ENCODE measurements around the gene HECW1.

HECW1 gene

DNA sequence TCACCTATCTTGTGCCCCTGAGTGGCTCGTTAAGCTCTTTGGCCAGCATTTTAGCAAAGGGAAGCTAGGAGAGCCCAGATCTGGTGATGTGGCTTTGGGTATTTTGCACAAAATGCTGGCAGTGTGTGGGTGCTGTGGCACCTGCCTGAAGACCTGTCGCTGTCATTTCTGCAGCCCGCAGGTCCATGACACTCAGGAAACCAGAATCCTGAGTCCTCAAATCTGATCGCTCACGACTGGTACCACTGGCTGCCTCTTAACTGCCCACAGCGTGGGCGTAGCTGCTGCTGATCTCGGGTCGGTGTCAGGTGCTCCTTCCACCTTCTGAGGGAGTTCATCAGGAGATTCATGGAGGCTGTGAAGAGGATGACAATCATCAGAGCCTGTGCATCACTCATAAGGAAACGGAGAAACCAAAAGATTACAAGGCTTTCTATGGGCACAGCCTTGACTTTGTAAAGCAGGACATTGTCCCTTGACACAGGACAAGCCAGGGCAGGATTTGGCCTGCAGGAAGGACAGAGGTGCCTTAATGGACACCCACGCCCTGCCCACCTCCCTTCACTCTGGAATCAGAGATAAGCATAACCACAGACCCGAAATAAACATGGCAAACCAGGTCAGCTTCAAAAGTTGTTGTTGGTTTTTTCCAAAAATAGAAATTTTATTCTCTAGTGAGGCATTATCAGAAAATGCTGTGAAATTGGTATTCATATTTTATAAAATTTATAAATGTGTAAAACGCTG lies 399.5 kb downstream of the HECW1 start:
- no peak for FAIRE-seq

DNA sequence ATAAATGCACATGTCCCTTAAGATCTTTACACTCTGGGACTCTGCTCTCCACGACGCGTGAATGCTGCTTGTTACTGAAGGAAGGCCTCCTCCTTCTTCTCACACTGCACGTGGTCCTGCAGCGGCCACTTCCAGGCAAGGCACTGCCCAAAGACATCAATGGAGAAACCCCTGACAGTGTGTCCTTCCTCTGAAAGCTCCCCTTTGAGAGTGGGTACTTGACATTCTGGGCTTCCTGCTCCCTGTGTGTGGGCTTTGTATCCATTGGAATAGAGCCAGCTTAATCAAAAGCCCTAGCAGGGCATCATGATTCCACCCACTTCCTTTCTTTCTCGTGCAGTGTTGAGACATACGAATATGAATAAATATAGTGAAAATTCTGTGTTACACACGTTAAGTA lies 400.8 kb downstream of the HECW1 start:
- FAIRE-seq, result no peak

DNA sequence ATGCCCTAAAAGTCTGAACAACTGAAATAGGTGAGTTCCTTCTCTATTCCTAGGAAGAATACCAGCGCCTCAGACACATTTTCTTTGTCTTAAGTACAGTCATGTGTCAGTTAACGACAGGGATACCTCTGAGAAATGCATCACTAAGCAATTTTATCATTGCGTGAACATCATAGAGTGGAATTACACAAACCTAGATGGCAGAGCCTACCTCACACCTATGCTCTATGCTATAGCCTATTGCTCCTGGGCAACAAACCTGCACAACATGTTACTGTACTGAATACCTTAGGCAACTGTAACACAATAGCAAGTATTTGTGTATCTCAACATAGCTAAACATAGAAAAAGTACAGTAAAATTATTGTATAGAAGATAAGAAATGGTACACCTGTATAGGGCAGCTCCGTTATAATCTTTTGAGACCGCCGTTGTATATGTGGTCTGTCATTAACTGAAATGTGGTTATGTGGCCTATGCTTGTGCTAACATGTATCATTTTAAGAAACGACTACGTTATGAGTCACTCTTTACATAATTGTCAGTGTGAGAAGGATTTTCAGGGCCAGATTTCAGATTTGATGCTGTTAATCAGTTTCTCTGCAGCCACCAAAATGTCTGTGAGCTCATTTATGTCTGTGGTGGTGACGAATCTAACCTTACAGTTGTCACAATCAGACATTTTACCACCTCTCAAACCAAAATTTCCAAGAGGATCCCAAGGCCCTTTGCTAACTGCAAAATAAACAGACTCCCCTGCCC lies 404.3 kb downstream of the HECW1 start:
- no peak for FAIRE-seq

DNA sequence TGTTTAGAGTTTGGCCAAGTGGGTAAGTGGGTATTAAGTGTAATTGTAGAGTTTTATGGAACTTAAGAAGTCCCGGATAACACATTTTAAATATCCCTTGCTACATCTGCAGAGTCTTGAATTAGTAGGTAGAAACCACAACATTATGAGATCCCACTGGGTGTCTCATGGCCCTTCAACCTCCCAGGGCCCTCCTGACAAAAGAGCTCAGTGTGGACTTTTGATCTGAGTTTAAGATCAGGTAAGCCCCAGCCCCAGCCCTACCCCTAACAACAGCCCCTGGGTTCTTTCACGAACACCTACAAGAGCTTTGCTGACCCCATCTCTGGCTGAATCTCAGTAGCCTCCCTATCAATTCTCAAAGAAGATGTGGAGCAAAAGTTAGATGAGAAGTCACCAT lies 405.0 kb downstream of the HECW1 start:
- FAIRE-seq, result no peak

DNA sequence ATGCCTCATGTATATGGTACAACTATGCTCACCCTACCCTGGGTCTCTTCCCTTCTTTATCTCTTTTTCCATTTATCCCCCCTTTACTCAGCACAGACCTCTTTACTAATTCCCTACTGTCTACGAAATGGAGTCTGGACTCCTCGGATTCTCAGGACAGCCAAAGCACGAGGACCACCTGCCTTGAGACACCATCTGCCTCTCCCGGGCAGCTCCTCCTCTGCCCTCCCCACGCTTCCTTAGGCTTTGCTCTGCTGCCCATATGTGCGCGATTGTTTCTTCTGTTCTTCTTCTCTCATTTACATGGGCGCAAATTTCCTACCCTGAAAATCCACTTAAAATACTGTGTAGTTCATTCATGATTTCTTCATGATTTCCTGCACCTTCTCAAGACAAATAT lies 407.8 kb downstream of the HECW1 start:
- no peak for FAIRE-seq

DNA sequence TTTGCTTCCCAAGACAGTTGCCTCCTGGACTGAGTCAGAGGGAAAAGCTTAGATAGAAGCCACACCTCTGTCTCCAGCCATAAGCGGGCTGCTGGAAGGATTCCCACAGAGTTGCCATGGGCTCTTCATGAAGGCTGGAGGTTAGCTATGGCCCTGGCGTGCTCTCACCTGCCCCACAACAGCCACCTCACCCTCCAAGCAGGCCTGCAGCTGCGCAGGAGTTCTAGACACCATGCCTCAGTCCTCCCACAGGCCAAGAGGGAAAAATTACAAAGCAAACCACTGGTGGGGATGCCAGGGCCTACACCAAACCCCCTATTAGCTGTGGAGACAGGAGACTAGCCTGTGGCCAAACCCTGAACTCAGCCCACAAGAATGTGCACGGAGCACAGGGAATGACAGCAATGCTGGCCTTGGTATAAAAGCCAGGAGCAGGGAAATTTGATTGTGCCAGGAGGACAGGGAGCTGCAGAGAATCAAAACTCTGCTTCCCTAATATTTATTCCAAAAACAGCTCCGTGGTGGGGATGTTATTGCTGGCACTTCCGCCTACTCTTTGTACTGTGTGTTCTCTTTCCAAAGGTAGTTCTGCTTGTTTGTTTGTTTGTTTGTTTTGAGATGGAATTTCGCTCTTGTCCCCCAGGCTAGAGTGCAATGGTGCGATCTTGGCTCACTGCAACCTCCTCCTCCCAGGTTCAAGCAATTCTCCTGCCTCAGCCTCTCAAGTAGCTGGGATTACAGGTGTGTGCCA lies 410.1 kb downstream of the HECW1 start:
- FAIRE-seq, result no peak

DNA sequence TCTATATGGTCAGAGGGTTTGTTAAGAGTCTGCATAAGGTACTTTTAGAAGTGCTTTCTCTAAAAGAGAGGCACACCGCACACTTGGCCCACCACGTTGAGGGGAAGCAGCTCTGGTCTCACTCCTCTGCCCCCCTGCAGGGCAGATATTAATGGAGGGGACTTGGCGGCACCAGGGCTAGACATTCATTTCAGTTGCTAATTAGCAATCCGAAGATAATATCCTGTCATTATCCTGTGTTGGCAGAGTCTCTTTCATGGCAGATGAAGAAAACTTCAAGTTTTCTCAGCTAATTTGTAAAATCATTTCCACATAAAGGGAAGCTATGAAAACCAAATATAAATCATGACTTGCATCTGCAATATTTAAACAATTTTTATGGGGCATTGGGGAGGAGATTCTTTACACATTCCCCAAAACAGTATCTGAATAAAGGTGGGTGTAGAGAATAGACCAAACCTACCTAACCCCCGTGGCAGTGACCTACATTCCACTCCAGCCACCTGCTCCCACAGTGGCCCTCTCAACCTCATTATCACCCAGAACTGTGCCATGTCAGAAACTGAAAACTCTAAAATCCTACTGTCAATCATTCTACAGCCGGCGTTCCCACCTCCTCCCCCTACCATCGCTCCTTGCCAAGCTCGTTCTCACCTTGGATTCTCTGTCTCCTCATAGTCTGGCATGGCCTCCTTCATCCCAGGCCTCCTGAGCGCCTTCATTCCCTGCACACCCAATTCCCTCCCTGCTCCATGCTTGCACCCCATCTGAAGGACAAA lies 416.3 kb downstream of the HECW1 start:
- no peak for FAIRE-seq

DNA sequence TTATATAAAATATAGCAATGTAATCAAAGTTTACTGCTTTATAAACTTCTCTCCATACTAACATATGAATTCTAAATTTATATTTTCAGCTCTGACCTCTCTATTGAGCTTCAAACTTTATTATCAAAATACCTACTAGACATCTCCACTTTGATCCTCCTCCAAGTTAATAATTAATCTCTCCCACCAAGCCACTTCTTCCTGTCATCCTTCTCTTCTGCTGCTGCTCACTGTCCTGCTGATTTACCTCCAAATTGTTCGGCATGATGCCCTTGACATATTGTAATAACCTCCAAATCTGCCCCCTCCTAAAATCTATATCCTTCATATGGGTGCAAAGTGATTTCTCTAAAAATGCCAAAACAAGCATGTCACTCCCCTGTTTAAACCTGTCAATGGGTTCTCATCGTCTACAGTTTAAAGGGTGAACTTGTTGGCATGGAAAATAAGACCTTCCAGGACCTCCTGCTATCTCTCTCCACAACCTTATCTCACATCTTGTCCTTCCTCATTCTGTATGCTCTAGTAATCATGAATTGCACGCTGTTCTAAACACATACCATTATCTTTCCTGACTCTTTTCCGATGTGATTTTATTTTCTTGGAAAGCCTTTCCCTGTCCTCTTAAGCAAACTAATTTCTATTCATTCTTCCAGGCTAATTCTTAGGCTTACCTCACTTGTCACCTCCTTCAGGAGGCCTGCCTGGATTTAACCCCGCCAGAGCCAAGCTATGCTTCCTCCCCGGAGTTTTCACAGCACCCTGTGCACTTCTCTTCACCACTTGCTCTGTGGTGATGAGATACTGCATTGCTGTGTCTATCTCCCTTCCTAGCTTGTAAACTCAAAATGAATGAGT lies 418.3 kb downstream of the HECW1 start:
- no peak for FAIRE-seq

DNA sequence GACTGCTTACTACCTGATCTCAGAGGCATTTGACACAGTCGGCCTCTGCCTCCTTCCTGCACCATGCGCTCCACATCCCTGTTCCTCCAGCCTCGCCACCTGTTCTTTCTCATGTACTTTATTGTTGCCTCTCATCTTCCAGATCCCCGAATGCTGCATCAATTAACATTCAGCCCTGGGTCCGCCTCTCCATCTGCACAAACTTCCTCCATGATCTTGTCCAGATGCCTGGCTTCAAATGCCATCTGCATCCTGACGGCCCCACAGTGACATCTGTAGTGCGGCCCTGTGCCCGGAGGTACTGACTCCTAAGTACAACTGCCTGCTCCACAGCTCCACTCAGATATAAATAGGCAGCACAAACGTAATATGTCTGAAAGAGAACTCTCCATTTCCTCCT lies 419.3 kb downstream of the HECW1 start:
- FAIRE-seq, result no peak

DNA sequence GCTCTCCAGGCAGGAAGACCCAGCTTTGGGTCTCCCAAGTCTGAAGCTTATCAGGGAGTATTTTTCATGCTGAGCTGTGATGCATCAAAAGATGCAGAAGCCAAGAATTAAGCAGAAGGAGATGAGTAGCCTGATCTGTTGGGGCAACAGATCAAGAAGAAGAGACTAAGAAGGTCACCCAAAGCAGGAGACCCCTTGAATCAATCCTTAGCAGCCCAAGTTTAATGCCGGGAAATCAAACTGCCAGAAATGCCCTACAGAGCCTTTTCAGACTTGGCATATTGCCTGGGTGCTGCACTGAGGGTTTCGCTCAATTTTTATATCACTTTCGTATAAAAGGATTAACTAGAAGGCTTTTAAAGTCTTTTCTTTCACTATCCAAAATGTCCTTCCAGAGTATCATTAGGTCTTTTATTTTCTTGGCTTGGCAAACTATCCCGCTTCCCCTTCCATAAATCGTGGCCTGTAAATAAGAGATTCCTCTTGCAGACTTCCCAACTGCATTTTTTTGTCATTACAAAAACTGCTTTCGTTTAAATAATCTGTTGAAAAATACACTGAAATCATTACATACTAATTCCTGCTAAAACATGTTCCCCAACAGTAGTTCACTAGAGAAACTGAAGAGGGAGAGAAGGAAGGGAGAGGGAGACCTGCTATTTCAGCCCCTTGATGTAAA lies 421.5 kb downstream of the HECW1 start:
- FAIRE-seq, result no peak

DNA sequence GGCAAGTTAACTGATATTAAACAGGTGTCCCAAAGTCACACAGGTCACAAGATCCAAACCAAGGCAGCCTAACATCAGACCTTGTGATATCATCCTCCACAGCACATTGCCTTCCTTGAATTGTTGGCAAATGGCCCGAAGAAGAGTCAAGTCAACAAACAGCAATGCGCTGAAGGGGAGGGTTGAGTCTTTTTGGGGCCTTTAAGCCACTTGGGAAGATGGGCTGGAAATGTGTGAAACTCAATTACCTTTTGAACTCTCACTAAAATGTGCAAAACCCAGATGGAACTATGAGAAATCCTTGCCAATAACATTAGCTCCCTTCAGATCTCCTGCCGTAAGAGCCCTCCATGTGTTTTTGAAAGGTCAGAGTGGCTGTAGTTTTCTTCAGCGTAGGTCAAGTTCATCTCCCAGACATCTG lies 422.6 kb downstream of the HECW1 start:
- no peak for FAIRE-seq

DNA sequence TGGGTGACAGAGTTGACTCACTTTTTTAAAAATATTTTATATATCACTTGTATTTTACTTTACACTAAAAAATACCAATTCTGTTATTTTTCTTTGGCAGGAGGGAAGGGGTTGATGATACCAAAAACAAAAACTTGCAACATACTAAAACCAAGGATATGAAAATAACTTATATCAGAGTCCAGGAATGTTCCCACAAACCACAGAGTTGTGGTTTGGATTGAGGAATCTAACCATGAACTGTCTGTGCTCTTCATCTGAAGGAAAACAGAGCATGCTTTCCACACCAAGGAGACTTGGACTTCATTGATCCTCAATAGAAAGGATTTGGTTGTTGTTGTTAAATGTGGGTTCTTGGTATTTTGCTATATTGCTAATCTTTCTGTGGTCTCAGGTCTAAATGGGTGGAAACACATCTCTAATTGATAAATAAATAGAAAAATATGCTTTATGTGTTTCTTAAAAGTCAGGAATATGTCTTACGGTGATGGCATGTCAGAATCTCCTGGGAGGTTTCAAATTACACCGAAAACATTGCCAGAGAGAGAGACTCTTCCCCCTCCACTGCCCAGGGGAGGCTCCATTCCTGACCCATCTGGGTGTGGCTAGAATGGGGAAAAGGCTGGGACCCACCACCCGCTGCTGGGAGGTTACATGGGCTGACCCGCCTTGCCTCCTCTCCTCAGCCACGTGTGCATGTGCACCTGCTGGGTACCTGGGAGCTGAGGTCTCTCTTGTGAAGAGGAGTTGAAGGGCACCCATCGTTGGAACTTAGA lies 423.6 kb downstream of the HECW1 start:
- no peak for FAIRE-seq

DNA sequence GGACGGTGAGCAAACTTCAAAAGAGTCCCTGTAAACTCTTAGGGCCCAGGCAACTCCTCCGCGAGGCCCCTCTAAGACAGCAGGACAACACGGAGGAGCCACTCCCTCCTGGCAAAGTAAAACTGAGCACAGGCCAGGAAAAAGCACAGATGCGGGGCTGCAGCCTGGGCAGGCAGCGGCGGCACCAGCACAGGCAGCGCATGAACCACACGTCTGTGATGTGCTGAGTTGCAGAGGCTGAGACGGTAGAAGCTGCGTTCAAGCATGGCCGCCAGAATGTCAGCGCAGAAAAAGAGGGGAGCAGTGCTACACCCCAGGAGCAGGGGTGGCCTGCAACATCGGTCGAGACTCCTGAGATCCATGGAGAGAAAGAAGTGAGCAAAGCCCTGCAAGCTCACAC lies 424.3 kb downstream of the HECW1 start:
- FAIRE-seq, result no peak

DNA sequence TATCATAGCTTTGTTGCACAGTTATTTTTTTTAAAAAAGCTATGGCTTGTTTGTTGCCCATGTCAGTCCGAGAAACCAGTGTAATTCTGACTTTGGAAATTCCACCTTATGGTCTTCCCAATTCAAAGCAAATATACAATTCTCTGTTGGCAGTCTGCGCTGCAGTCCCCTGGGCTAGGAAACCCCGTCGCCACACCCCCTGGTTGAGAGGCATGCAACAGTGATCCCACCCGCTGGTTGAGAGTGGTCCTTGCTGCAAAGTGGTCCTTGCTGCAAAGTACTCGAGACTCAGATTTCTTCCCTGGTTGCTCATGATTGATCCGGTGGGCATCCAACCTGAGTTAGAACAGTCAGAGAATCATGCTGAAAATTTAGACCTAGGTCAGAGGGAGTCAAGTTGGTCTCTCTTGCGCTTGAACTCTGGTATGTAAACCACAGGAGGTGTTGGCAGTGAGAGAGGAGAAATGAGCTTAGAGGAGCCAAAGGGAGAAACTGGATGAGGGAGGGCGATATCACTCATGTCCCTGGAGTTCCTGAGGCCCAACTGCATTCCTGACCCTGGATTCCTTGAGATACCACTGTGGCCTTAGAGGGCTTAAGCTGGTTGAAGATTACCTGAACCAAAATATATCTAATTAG lies 425.4 kb downstream of the HECW1 start:
- FAIRE-seq, result no peak

DNA sequence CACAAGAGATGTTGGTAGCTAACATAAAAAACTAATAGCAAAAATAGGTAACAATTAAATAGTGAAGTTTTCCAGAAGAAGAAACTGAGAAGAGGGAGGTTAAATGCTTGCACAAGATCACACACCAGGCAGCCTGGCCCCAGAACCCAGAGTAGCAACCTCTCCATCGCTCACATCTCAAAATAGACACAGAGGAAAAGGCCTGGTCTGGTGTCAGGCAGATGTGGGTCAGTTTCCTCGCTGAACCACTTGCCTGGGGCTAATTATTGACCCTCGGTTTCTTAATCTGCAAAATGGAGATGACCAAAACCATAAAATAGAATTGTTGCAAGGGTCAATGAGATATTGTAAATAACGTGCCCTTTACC lies 425.9 kb downstream of the HECW1 start:
- no peak for FAIRE-seq

DNA sequence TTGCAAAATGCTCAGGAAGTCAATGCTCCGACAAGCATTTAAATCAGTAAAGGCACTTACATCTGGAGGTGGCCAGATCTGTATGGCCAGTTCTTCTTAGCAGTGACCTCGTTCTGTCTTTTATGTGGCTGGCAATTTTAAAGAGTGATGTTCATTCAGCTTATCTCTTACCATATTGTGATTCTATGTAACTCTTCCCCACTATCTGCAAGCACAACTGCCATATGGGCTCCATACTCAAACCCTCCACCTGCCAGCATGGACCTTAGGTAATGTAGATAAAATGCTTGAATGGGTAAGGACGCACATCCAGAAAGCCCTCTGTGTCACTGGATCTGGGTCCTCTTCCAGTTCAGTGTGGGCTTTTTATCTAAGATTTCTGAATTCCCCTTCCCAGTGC lies 428.0 kb downstream of the HECW1 start:
- FAIRE-seq, result no peak

DNA sequence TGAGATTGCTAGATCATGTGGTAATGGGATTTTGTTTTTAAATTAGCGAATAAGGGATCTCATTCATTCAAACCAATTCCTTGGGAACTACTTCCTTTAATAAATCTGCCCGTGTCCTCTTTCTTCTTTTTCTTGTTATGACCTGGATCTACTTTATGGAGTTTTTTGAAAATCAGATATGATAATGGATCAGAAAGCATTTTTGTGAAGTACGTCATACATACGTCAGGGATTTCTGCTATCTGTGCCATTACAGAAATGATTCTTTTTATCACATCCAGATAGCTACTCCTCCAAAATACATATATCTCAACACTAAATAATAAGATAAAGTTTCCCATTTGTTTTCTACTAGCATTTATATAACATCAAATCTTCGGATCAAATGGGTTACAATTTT lies 430.3 kb downstream of the HECW1 start:
- FAIRE-seq, result no peak

DNA sequence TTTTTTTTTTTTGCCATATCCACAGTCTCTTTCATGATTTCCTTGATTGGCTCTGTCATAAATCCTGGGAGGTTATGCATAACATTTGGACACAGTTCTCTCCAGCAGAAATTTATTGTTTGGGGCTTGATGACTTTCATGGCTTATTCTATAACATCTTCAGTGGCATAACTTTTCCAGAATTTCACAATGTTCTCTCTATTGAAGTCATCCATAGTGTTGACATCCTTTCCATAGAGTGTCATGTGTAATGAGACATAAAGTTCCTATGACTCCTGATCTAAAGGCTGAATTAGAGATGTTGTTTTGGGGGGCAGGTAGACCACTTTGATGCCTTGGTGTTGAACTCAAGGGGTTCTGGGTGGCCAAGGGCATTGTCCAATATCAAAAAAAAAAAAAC lies 433.8 kb downstream of the HECW1 start:
- no peak for FAIRE-seq

DNA sequence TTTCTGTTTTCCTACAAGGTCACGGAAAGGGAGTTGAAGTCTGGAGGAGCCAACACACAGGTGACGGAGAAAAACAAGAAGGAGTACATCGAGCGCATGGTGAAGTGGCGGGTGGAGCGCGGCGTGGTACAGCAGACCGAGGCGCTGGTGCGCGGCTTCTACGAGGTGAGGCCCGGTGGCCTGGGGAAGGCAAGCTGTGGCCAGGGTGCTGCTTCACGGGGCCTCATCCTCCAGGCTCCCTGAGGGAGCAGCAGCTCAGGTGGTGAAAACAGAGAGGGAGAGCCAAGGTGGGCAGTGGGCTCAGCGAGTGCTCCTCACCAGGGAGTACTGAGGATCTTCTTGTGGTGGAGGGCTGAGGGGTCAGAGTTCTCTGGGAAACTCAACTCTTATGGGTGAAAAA lies 438.0 kb downstream of the HECW1 start:
- no peak for FAIRE-seq

DNA sequence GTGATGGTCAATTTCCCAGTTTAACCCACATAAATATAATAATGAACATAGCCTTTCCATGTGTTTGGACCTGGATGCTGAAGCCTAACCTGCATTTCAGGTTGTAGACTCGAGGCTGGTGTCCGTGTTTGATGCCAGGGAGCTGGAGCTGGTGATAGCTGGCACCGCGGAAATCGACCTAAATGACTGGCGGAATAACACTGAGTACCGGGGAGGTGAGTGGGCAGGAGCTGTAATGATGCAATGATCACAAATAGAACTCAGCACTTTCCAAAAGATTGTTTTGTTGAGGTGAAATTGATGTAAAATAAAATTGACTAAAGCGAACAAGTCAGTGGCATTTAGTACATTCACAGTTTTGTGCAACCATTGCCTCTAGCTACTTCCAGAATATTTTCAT lies 439.7 kb downstream of the HECW1 start:
- no peak for FAIRE-seq
